Stimulated activated CD8-positive, alpha-beta memory T cell treated with anti-CD3 and anti-CD28 coated beads, Interleukin-15, amount 100 ng/mL, for 1 hour (primary cell): ENCODE results near the gene MAG.

Experiments used
- DNase-seq: peaks from one replicate; pipeline ENCODE4 v3.0.0-alpha.2; 2020; ENCODE audit warnings: low read depth

MAG gene

DNA sequence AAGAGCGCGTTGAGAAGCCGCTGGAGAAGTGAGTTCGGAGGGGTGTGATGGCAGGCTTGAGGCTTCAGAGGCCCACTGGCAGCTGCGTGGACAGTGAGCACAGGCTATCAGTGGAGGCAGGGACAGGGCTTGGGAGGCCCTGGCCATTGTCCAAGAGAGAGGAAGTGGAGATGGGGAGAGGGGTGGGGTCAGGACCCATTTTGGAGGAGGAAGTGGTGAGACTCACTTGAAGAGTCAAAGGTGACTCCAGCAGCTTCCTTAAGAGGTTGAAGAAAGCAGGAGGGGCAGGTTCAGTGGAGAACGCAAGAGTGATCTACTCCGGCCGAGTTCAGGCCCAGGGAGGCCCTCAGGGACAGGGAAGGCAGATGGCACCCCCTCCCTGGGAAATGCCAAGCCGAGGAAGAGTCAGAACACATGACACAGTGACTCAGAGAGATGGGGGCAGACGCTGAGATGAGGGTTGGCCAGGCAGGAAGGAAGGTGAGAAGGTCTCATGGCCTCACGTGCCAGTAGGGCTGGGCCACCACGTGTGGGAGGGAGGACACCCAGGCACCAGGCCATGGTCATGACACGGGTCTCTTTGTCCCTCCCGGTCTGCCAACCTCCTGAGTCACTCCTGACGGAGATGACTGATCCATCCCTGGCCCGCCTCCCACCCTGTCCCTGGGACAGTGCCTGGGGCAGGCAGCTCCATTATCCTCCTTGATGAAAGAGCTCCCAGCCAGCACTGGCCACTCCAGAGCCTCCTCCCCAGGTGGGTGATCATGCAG is 26.9 kb downstream of the MAG start:
- DNase-seq: no peak

DNA sequence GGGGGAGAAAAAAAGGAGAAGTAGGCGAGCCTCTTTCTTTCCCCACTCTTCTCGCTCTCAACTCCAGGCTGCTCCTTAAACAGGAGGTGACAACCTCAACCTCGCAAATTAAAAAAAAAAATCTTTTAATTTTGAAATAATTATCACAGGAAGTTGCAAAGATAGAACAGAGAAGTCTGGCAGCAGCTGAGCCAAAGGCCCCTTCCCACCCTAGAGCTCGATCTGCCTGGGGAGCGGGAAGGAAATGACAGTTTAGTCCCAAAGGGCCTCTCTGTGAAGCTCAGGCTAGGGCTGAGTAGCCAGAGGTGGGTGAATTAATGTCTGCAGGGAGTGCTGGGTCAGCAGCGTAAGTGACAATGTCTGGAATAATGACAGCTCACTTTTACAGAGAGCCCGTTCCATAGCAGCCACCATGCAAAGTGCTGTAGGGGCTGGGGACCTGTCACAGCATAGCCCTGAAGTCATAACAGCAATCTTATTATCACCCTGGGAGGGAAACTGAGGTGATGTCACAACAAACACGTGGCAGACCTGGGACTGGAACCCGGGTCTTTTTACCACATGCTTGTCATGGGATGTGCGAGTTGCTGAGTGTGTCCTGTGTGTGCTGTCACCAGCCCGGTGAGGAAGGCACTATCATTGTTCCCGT is 28.2 kb downstream of the MAG start:
- no peak for DNase-seq

DNA sequence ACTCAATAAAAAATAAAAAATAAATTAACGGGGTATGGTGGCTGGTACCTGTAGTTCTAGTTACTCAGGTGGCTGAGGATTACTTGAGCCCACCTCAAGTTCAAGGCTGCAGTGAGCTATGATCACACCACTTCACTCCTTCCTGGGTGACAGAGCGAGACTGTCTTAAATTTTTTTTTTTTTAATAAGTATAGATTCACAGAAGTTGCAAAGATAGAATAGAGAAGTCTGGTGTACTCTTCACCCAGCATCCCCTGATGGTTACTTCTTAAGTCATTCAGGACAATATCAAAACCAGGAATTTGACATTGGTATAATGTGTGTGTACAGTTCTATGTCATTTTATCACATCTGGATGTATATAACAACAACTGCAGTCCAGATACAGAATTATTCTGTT is 29.3 kb downstream of the MAG start:
- no peak for DNase-seq

DNA sequence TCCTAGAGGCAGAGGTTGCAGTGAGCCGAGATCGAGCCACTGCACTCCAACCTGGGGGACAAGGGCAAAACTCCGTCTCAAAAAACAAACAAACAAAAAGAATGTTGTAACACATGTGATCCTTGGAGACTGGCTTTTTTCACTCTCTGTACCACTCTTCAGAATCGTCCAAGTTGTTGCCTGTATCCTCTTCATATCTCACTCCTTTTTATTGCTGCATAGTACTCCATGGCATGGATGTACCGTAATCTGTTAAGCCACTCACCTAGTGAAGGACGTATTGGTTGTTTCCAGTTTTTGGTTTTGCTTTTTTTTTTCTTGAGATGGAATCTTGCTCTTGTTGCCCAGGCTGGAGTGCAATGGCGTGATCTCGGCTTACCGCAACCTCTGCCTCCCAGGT is 30.1 kb downstream of the MAG start:
- DNase-seq: no peak

DNA sequence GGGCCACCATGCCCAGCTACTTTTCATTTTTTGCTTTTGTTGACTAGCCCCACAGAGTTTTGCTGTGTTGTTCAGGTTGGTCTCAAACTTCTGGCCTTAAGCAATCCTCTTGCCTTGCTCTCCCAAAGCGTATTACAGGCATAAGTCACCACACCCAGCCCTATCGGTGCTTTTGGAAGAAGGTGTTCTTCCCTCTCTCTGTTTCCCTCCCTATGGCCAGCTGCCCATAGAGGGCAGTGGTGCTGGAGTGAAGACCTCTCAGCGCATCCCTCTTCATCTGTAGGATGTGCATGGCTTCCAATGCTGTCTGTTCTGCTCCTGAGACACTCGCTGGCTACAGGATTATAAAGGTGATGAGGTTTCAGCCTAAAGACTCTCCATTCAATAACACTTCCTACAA is 35.7 kb downstream of the MAG start:
- no peak for DNase-seq

DNA sequence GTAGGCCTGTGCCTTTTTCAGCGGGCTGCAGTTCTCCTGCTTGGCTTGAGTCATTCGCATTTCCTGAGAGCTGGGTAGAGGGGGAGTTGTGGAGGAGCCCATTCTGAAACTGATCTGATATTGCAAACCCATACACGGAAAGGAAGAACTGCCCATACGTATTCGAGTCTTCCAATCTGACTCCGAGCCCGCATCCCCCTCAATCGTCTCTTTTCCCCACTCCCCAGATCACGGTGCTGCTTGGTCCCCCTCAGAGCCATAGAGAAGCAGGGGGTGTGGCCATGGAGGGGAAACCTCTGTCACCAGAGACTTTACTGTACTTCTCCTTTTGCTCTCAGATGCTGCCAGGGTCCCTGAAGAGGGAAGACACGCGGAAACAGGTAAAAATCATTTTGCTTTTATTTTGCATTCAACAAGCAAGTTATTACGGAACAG is 36.9 kb downstream of the MAG start, which contains the start of gene CD22:
CD22 (plus strand) TSS at position 337 of the 435 bp plus-strand sequence. CDS start 2,854 bp downstream, outside the sequence.
- DNase-seq: no peak

DNA sequence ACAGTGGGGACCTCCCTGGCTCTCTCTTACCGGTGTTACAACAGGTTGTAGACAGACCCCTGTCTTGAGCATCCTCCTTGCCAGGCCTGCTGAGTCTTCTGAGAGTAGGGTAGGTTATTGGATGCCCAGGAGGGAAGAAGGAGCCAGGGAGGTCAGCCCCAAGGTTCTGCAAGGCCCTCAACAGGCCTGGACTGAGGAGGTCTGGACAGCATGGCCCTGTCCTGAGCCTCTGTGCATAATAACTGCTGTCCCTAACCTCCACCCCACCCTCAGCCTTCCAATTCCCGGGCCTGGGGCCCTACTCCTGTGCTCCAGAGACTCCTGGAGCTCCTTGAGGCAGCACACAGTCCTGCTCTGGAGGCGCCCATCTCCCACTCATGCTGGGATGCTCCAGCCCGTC is 37.4 kb downstream of the MAG start:
- no peak for DNase-seq

DNA sequence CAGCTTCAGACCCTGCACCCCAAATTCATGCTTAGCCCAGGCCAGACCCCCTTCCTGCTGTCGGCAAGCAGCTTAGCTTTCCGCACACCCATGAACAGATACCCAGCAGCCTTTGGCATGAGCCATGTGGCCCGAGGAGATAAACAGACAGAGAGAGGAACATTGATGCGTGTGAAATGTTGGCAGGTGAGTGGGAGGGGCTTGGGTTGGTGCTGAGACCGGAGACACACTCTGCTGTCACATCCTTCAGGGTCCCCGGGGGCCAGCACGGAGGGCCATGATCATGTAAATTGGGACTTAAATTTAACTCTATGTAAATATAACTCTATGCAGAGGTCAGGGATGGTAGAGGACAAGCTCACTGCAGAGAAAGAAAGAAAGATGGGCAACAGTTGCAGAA is 38.5 kb downstream of the MAG start:
- DNase-seq: no peak

DNA sequence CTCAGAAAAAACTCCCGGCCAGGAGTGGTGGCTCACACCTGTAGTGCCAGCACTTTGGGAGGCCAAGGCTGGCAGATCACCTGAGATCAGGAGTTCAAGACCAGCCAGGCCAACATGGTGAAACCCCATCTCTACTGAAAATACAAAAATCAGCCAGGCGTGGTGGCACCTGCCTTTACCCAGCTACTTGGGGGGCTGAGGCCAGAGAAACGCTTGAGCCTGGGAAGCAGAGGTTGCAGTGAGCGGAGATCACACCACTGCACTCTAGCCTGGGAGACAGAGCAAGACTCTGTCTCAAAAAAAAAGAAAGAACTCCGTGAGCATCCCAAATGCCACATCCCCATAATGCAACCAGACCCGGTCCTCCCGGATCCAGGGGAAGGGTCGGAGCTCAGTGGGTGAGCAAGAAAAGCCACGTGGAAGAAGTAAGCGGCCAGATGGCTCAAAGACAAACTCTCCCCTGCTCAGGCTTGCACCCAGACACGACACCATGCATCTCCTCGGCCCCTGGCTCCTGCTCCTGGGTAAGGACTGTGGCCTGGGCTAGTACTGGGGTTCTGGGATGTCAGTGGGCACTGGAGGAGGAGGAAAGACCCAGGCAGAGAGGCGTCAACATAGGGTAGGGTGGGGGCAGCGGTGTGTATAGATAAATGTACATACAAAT is 39.7 kb downstream of the MAG start:
- DNase-seq: no peak

DNA sequence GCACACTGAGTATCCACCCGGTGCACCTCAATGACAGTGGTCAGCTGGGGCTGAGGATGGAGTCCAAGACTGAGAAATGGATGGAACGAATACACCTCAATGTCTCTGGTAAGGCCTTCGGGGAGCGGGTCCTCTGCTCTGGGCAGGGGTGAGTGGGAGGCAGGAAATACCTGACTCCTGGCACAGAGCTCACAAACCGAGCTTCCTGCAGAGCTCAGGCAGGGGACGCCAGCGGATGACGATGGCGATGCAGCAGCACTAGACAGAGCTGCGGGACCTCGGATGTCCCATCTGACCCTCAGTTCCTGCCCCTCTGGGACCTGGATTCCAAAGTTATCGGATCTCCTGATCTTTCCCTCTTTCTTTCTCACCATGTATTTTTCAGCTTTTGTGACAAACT is 40.9 kb downstream of the MAG start:
- DNase-seq: no peak

DNA sequence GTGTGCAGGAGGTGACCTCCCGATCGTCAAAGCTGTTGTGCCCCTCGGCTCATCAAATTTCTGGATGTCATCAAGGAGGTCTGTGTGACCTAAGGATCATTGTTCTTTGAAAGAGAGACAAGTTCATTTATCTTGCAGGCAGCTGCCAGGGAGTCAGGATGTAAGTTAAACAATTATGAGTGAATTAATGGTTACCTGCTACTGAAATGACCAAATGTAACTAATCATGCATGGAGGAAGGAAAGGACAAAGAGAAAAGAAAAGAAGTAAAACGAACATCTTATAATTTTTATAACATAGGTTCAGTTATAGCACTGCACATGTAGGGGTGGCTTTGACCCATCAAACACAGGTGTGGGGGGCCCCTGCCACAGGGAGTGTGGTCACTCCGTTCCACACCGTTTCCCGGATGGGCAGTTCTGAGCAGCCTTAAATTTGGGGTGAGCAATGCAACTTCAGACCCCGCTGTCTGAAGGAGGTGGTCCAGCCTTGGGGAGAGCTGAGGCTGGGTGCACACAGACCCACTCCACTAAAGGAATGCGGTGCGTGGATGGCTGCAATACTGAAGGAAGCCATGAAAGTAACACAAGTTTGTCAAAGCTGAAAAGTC is 42.3 kb downstream of the MAG start:
- no peak for DNase-seq

DNA sequence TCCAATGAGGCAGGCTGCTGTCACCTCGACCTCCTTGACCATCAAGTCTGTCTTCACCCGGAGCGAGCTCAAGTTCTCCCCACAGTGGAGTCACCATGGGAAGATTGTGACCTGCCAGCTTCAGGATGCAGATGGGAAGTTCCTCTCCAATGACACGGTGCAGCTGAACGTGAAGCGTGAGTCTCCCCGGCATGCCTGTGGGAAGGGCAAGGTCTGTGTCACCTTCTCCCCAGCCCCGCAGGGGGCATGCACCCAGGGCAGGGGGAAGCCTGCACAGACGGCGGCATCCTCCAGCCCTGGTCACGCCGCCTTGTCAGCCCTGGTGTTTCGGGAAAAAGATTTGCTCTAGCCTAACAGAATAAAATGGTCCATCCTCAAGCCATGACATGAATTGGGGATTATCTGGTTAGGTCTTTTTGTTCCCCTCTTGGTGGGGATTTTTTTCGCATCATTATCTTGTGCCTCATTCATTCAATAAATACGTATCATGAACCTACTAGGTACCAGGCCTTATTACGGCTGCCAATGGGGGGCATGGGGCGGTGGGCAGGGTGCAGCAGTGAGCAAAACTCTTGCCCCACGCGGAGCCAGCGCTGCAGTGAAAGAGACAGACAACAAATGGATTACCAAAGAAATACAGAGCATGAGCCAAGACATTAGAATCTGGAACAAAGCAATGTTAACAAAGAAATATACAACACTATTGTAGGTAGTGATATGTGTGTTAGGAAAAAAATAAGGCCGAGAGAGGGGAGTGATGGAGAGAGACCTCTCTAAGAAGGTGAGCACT is 44.4 kb downstream of the MAG start:
- no peak for DNase-seq

DNA sequence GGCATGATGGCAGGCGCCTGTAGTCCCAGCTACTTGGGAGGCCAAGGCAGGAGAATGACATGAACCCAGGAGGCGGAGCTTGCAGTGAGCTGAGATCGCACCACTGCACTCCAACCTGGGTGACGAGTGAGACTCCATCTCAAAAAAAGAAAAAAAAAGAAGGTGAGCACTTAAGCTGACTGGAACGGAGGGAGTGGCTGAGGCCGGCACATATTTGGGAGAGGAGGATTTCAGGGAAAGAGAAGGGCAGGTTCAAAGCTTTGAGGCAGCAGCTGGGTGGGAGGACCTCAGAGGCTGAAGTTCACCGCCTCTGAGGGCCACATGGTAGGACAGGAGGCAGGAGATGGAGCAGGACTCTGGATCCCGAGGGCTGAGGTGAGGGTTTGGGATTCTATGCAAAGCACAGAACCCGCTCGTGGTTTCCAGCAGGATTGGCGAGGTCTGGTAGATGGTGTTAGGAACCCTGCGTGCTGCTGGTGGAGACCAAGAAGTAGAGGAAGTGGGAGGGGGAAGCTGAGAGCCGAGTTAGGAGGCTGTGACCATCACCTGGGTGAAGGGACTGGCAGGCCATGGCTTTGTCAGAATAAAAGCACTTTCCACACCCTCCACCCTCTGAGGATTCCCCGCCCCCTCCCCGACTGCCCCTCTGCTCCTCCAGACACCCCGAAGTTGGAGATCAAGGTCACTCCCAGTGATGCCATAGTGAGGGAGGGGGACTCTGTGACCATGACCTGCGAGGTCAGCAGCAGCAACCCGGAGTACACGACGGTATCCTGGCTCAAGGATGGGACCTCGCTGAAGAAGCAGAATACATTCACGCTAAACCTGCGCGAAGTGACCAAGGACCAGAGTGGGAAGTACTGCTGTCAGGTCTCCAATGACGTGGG is 45.4 kb downstream of the MAG start:
- no peak for DNase-seq

DNA sequence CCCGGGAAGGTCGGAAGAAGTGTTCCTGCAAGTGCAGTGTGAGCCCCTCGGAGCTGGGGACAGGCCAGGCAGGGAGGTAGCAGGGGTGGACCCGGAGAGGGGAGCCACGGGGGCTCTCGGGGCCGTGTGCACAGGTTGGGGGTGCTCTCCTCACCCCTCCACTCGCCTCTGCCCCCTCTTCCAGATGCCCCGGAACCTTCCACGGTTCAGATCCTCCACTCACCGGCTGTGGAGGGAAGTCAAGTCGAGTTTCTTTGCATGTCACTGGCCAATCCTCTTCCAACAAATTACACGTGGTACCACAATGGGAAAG is 46.0 kb downstream of the MAG start:
- no peak for DNase-seq

DNA sequence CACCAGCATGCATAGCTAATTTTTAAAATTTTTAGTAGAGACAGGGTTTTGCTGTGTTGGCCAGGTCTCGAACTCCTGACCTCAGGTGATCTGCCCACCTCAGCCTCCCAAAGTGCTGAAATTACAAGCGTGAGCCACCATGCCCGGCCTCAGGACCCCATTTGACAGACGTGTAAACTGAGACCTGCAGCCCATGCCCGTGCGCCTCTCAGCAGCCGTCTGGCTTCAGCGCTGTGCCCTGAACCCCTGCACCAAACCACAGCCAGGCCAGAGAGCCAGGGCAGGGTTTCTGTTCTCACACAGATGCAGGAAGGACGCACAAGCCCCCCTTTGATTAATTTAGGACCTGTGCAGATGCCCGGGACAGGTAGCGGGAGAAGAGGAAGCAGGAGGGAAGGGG is 48.5 kb downstream of the MAG start:
- no peak for DNase-seq

DNA sequence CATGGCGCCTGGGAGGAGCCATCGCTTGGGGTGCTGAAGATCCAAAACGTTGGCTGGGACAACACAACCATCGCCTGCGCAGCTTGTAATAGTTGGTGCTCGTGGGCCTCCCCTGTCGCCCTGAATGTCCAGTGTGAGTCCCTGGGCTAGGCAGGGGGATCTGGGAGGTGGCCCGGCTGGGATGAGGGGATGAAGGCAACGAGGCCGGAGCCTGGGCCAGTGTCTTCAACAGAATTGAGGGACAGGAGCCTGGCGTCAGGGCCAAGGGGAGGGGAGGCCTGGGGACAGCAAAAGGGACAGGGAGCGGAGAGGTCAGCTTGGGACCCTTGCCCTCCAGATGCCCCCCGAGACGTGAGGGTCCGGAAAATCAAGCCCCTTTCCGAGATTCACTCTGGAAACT is 49.0 kb downstream of the MAG start:
- no peak for DNase-seq

DNA sequence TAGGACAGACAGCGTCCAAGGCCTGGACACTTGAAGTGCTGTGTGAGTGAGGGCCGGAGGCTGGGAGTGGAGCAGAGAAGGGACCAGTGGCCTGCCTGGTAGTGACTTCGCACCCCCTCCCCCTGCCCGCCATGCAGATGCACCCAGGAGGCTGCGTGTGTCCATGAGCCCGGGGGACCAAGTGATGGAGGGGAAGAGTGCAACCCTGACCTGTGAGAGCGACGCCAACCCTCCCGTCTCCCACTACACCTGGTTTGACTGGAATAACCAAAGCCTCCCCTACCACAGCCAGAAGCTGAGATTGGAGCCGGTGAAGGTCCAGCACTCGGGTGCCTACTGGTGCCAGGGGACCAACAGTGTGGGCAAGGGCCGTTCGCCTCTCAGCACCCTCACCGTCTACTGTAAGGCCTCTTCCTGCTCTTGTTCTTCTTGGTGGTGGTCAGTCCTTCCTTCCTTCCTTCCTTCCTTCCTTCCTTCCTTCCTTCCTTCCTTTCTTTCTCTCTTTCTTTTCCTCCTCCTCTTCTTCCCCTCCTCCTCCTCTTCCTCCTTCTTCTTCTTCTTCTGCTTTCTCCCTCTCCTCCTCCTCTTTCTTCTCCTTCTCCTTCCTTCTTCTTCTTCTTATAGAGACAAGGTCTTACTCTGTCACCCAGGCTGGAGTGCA is 49.7 kb downstream of the MAG start:
- no peak for DNase-seq

DNA sequence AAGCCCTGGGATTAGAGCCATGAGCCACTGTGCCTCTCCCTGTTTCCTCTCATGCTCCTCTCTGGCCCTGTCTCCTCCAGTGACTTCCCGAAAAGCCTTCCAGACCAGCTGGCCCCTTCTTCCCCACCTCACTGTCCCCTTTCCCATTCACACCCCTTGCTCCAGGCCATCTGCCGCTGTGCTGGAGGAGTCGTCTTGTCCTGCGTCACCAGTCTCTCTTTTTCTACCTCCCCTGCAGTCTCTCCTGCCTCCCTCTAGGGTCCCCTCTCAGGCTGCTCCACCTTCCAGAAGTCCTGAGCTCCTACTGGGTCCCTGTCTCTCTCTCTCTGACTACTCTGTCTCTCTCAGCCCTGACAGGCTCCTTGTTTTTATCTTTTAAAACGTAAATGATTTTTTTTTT is 50.5 kb downstream of the MAG start:
- no peak for DNase-seq

DNA sequence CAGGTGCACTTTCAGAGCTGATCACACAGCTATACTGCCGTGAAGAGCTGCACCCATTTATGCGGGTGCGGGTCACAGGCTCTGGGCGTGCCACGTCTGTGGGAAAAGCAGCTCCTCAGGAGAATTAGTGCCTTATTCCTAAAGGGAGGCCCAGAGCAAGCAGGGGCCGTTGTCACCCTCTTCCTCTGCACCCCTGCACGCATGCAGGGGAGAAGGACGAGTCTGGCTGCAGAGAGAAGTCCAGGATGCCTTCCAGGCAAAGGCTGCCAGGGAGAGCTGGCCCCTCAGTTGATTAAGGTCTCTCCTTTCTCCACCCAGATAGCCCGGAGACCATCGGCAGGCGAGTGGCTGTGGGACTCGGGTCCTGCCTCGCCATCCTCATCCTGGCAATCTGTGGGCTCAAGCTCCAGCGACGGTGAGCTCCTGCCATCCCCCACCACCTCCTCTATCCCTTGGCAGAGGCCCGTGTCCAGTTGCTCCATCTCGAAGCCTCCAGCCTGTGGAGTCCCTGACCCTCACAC is 52.6 kb downstream of the MAG start:
- no peak for DNase-seq

DNA sequence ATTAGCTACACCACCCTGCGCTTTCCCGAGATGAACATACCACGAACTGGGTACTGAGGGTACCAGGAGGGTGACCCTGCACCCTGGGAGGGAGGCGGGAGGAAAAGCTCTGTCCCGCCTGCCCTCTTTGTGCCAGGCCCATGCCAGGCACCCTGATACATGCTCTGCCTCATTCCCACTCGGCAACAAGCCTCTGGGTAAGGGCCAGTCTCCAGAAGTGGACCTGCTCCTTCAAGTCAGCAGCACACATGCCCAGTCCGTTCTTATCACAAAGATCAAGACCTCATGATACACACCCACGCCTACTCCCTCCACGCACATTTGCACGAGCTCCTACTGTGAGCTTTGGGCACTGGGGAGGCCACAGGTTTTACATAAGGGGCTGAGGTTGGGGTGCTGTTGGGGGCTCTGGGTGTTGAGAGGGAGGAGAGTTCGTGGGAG is 53.7 kb downstream of the MAG start:
- no peak for DNase-seq
